HepG2 (cell line): Measurements from ENCODE around the gene SIRPB1. TPM values are rescaled to one million over a fixed set of nuclear protein-coding genes. Genes with fewer than 3 reads are reported as not detected.
A peak's percentile ranks its signal among the peaks of the same experiment; 100 is the strongest.

Source experiments
- CBFB ChIP-seq: sonication (generic); formaldehyde crosslinking; IDR thresholded peaks from 2 replicates; pipeline ENCODE4 v1.4.0; 2020; ENCODE audit warnings: missing genetic modification reagents
- FIP1L1 ChIP-seq: fragments of 200-400 bp; formaldehyde crosslinking; IDR thresholded peaks from 2 replicates; pipeline ENCODE4 v1.6.1; 2018; ENCODE audit warnings: low read depth, mild to moderate bottlenecking, low read length, moderate library complexity, borderline replicate concordance; ENCODE audit not compliant: insufficient read depth
- FOXP1 ChIP-seq, 2 experiments: fragments of 450-650 bp in 1 of 2; IDR thresholded peaks; 2 replicates each; pipeline ENCODE4 v1.6.1; 2017 to 2018; ENCODE audit warnings: antibody characterized with exemption in 1 of 2
- NFIC ChIP-seq: IDR thresholded peaks from 2 replicates; pipeline ENCODE4 v1.6.1; 2012; ENCODE audit warnings: mild to moderate bottlenecking, low read length, inconsistent platforms
- PHF5A ChIP-seq: IDR thresholded peaks from one replicate; pipeline ENCODE4 v1.6.1; 2018; ENCODE audit warnings: low read depth, missing genetic modification reagents; ENCODE audit not compliant: unreplicated experiment
- RBAK ChIP-seq: sonication (generic); formaldehyde crosslinking; IDR thresholded peaks from 2 replicates; pipeline ENCODE4 v1.5.1; 2020; ENCODE audit warnings: mild to moderate bottlenecking, missing genetic modification reagents
- STAT5B ChIP-seq: sonication (generic); formaldehyde crosslinking; IDR thresholded peaks from 2 replicates; pipeline ENCODE4 v1.4.0; 2020; ENCODE audit warnings: missing genetic modification reagents
- TCF7 ChIP-seq: sonication (generic); IDR thresholded peaks from 2 replicates; pipeline ENCODE4 v1.6.1; 2016; ENCODE audit warnings: antibody characterized with exemption, low read depth
- ZNF10 ChIP-seq: sonication (generic); formaldehyde crosslinking; IDR thresholded peaks from 2 replicates; pipeline ENCODE4 v1.4.0; 2020; ENCODE audit warnings: mild to moderate bottlenecking, low read depth, missing genetic modification reagents, borderline replicate concordance
- ZNF136 ChIP-seq: sonication (generic); formaldehyde crosslinking; IDR thresholded peaks from 2 replicates; pipeline ENCODE4 v1.8.1; 2022; ENCODE audit warnings: low read depth, mild to moderate bottlenecking, moderate library complexity, missing genetic modification reagents
- ZNF207 ChIP-seq: fragments of 450-650 bp; IDR thresholded peaks from 2 replicates; pipeline ENCODE4 v1.6.1; 2016; ENCODE audit warnings: antibody characterized with exemption, borderline replicate concordance
- ZNF235 ChIP-seq: sonication (generic); formaldehyde crosslinking; IDR thresholded peaks from 2 replicates; pipeline ENCODE4 v1.8.1; 2023; ENCODE audit warnings: mild to moderate bottlenecking, missing genetic modification reagents, borderline replicate concordance
- ZNF282 ChIP-seq: fragments of 450-650 bp; IDR thresholded peaks from 2 replicates; pipeline ENCODE4 v1.6.1; 2018; ENCODE audit not compliant: partially characterized antibody
- ZNF296 ChIP-seq: sonication (generic); formaldehyde crosslinking; conservative IDR thresholded peaks from 2 replicates; pipeline ENCODE4 v1.5.0; 2020; ENCODE audit warnings: mild to moderate bottlenecking, missing genetic modification reagents
- ZNF543 ChIP-seq: sonication (generic); formaldehyde crosslinking; IDR thresholded peaks from 2 replicates; pipeline ENCODE4 v1.4.0; 2020; ENCODE audit warnings: mild to moderate bottlenecking, missing genetic modification reagents
- ZNF761 ChIP-seq: sonication (generic); formaldehyde crosslinking; conservative IDR thresholded peaks from 2 replicates; pipeline ENCODE4 v1.4.0; 2020; ENCODE audit warnings: mild to moderate bottlenecking, missing genetic modification reagents
- polyA plus RNA-seq, 8 experiments: library from polyadenylated mRNA; depleted of rRNA in 3 of 8; stranded (reverse) in 7 of 8; unstranded in 1 of 8; fragments of >200 nt; fragmentation: Illumina TruSeq in 4 of 8; extraction: Trizol in 4 of 8; gene quantifications; 2 replicates each; pipeline versions ENCODE4 v1.2.1 to v1.2.3, GENCODE V29; 2011 to 2016; ENCODE audit warnings: low read depth in 4 of 8, missing spikeins in 1 of 8, mixed read lengths in 1 of 8; ENCODE audit not compliant: insufficient read depth in 1 of 8
- total RNA-seq, 5 experiments: library from RNA; depleted of rRNA; stranded (reverse); fragments of >200 nt; fragmentation: Illumina TruSeq; extraction: Trizol; gene quantifications; 2 replicates each; pipeline ENCODE4 v1.2.3, GENCODE V29; 2016; ENCODE audit warnings: low read depth in 1 of 5
- TF ChIP-seq, protein P1 (sequence below): sonication (generic); formaldehyde crosslinking; IDR thresholded peaks from 2 replicates; pipeline ENCODE4 v1.4.0; 2020; ENCODE audit warnings: mild to moderate bottlenecking, missing genetic modification reagents
- TF ChIP-seq, protein P2 (sequence below): sonication (generic); formaldehyde crosslinking; IDR thresholded peaks from 2 replicates; pipeline ENCODE4 v1.8.0; 2022; ENCODE audit warnings: mild to moderate bottlenecking, missing genetic modification reagents
- TF ChIP-seq, protein P3 (sequence below): sonication (generic); formaldehyde crosslinking; IDR thresholded peaks from 2 replicates; pipeline ENCODE4 v1.8.1; 2022; ENCODE audit warnings: low read depth, mild to moderate bottlenecking, missing genetic modification reagents
- TF ChIP-seq, protein P4 (sequence below): IDR thresholded peaks from 2 replicates; pipeline ENCODE4 v1.6.1; 2012; ENCODE audit warnings: low read depth, low read length, improper control_type of control experiment
- TF ChIP-seq, protein P5 (sequence below): sonication (generic); formaldehyde crosslinking; IDR thresholded peaks from 2 replicates; pipeline ENCODE4 v1.5.0; 2020; ENCODE audit warnings: missing genetic modification reagents

Gene SIRPB1
- total and polyA plus RNA-seq, 2 of the 13 experiments (the other 11 are each of a cell fraction or from before 2014, with no cell fraction given): 0.41 to 1.4 TPM

DNA sequence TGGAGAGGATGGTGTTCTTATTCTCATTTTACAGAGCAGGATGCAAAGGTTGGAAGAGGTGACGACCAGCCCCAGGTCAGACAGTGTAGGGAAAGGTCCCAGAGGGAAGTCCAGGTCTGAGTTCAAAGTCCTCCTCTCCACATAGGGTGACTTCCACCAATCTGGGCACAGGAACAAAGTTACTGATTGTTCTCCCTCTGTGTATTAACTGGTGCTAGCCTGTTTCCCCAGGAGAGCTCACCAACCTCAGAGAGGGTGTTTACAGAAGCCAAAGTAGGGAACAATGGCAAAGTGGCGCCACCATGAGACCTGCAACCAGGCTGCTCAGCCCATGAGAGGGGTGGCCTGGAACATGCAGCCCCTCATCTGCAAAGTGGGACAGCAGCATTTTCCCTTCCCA lies 16.8 kb upstream of the SIRPB1 start (continued):
- TF ChIP-seq, protein P1, sequence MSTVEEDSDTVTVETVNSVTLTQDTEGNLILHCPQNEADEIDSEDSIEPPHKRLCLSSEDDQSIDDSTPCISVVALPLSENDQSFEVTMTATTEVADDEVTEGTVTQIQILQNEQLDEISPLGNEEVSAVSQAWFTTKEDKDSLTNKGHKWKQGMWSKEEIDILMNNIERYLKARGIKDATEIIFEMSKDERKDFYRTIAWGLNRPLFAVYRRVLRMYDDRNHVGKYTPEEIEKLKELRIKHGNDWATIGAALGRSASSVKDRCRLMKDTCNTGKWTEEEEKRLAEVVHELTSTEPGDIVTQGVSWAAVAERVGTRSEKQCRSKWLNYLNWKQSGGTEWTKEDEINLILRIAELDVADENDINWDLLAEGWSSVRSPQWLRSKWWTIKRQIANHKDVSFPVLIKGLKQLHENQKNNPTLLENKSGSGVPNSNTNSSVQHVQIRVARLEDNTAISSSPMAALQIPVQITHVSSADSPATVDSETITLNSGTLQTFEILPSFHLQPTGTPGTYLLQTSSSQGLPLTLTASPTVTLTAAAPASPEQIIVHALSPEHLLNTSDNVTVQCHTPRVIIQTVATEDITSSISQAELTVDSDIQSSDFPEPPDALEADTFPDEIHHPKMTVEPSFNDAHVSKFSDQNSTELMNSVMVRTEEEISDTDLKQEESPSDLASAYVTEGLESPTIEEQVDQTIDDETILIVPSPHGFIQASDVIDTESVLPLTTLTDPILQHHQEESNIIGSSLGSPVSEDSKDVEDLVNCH (CRISPR knock-in tag): no peak
- TF ChIP-seq NFIC (no peak), PHF5A (CRISPR knock-in tag) (peak; percentile 48), RBAK (CRISPR knock-in tag) (peak; percentile 94), ZNF10 (CRISPR knock-in tag) (no peak), ZNF207 (no peak), ZNF136 (CRISPR knock-in tag) (no peak), ZNF282 (no peak), CBFB (CRISPR knock-in tag) (no peak), ZNF543 (0 out of 2 replicates have a peak, but pooled peaks have one; percentile 51), ZNF761 (CRISPR knock-in tag) (0 out of 2 replicates have a peak, but pooled peaks have one; percentile 46), STAT5B (CRISPR knock-in tag) (no peak), ZNF235 (CRISPR knock-in tag) (no peak), FIP1L1 (no peak), TCF7 (peak; percentile 12; the same call in 1 of the 2 replicates), FOXP1 (IDR thresholded peaks at IDR 0.05) (no peak), FOXP1 (CRISPR knock-in tag; IDR thresholded peaks at IDR 0.05) (peak; percentile 82), ZNF296 (no peak)
- TF ChIP-seq, protein P2, sequence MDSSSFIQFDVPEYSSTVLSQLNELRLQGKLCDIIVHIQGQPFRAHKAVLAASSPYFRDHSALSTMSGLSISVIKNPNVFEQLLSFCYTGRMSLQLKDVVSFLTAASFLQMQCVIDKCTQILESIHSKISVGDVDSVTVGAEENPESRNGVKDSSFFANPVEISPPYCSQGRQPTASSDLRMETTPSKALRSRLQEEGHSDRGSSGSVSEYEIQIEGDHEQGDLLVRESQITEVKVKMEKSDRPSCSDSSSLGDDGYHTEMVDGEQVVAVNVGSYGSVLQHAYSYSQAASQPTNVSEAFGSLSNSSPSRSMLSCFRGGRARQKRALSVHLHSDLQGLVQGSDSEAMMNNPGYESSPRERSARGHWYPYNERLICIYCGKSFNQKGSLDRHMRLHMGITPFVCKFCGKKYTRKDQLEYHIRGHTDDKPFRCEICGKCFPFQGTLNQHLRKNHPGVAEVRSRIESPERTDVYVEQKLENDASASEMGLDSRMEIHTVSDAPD (CRISPR knock-in tag): peak; percentile 95
- TF ChIP-seq, protein P3, sequence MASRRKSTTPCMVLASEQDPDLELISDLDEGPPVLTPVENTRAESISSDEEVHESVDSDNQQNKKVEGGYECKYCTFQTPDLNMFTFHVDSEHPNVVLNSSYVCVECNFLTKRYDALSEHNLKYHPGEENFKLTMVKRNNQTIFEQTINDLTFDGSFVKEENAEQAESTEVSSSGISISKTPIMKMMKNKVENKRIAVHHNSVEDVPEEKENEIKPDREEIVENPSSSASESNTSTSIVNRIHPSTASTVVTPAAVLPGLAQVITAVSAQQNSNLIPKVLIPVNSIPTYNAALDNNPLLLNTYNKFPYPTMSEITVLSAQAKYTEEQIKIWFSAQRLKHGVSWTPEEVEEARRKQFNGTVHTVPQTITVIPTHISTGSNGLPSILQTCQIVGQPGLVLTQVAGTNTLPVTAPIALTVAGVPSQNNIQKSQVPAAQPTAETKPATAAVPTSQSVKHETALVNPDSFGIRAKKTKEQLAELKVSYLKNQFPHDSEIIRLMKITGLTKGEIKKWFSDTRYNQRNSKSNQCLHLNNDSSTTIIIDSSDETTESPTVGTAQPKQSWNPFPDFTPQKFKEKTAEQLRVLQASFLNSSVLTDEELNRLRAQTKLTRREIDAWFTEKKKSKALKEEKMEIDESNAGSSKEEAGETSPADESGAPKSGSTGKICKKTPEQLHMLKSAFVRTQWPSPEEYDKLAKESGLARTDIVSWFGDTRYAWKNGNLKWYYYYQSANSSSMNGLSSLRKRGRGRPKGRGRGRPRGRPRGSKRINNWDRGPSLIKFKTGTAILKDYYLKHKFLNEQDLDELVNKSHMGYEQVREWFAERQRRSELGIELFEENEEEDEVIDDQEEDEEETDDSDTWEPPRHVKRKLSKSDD: no peak
- TF ChIP-seq, protein P4, sequence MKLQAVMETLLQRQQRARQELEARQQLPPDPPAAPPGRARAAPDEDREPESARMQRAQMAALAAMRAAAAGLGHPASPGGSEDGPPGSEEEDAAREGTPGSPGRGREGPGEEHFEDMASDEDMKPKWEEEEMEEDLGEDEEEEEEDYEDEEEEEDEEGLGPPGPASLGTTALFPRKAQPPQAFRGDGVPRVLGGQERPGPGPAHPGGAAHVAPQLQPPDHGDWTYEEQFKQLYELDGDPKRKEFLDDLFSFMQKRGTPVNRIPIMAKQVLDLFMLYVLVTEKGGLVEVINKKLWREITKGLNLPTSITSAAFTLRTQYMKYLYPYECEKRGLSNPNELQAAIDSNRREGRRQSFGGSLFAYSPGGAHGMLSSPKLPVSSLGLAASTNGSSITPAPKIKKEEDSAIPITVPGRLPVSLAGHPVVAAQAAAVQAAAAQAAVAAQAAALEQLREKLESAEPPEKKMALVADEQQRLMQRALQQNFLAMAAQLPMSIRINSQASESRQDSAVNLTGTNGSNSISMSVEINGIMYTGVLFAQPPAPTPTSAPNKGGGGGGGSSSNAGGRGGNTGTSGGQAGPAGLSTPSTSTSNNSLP: no peak
- TF ChIP-seq, protein P5, sequence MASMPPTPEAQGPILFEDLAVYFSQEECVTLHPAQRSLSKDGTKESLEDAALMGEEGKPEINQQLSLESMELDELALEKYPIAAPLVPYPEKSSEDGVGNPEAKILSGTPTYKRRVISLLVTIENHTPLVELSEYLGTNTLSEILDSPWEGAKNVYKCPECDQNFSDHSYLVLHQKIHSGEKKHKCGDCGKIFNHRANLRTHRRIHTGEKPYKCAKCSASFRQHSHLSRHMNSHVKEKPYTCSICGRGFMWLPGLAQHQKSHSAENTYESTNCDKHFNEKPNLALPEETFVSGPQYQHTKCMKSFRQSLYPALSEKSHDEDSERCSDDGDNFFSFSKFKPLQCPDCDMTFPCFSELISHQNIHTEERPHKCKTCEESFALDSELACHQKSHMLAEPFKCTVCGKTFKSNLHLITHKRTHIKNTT: no peak
